PC-9 (cell line): ENCODE measurements around the gene SDR42E1.

Experiments used
- CTCF ChIP-seq: fragments of 200-600 bp; sonication (generic); conservative IDR thresholded peaks from 2 replicates; pipeline ENCODE4 v1.6.1; 2017; ENCODE audit warnings: mixed run types, antibody characterized with exemption, mild to moderate bottlenecking, moderate library complexity
- EZH2 ChIP-seq: fragments of 200-600 bp; sonication (generic); IDR thresholded peaks from 2 replicates; pipeline ENCODE4 v1.8.0; 2017; ENCODE audit warnings: antibody characterized with exemption, low read depth

GRCh38 chr16:82020051-82020450 is 8.8 kb upstream of the SDR42E1 start:
- TF ChIP-seq CTCF (no peak), EZH2 (no peak)
